GM15510 (cell line): ENCODE data around the gene GPC3.

Experiments used
- POLR2A ChIP-seq: IDR thresholded peaks from 3 replicates; pipeline ENCODE4 v1.6.1; 2011; ENCODE audit warnings: borderline replicate concordance; ENCODE audit not compliant: insufficient read length; ENCODE audit errors: extremely low read depth

Gene GPC3

DNA sequence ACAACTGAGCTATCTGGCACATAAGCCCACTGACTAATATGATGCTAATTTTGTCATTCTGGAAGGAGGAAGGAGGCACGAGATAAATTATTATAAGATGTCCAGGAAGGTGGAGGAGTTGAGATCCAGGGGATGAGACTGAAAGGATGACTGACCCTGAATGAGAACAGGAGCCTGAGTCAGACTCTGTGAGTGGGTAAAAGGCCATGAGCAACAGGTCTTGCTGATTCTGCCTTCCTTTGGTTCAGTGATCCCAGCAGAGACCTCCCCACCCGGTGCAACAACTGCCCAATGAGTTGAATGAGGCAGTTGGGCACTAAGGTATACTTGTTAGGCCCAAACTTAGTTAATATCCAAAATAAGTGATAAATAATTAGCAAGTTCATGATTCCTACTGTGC is 332.0 kb downstream of the GPC3 start:
- TF ChIP-seq POLR2A = no peak

DNA sequence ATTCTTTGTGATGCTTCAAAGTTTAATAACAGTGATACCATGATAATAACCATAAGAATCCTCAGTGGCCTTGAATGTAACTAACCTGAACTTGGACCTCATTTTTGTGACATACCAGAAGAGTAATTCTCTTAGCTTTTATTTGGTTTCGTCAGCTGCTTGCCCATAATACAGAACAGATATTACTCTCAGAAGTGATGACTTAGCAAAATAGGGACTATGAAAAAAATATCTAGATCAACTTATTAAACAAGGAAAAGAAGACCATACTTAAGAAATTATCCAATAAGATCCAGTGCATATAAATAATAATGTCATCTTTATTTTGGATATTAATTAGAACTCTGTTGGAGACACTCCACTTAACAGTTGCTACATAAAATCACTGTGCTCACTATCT is 333.2 kb downstream of the GPC3 start:
- no peak for TF ChIP-seq POLR2A

DNA sequence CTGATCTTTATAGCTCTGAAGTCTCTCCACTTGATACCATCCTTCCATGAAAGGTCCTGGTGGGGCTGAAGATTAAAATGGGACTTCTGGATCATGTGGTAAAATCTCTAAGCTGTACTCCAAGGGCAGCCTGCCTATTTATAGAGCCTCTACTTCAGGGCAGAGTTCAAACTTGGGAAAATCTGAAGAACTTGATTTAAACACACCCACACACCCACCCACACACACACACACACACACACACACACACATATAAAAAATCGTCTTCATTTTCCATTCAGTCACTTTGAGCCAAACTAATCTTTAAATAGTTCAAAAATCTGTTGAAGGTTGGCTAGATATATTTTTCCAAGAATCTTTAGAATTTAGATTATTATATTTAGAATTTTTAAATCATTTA is 335.2 kb downstream of the GPC3 start:
- no peak for TF ChIP-seq POLR2A

DNA sequence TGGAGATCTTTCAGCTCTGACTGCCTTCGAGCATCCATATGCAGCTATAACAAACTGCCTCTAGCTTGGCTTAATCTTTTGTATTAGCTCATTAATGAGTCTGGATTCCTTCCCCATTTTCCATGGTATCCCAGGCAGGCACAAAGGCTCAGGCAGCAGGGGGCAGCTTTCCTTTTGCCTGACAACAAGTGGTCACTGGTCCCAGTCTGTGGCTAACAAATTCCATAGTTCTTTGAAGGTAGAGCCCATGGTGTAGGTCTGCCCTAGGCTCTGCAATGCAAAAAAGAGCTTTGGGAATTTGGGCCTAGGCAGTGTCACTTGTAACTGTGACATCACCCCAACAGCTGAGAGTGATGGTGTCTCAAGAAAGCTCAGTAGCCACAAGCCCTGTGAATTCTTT is 335.7 kb downstream of the GPC3 start:
- no peak for TF ChIP-seq POLR2A

DNA sequence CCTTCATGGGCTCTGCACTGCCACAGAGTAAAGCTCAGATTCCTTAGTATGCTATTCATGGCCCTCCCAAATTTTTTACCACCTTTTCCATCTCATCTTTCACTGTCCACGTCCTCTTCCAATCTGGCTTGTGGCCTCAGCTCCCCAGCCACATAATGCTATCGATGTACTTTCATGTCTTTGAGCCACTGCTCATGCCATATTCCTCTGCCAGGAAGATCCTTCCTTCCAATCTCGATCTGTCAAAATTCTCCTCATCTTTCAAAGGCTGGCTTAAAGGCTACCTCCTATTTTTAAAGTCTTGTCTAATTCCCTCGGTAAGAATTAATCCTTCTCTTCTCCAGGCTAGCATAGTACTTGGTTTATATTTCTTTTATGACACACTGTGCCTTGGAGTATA is 336.8 kb downstream of the GPC3 start:
- TF ChIP-seq POLR2A = no peak

DNA sequence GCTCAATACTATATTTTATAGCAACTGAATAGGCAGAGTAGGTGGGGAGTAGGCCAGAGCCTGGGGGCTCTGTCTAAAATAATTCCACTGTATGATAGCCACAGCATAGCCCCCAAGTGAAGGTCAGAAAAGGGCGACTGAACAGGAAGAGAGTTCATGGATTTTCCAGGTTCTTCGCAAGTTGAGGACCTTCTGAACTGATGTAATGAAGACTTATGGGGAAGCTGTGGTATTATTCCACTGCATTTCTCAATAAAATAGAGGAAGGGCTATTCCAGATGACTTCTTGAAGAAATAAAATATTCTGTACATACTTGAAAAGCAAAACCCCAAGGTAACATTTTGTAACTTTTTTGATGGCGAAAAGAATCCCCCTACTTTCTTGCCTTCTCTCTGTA is 338.7 kb downstream of the GPC3 start:
- no peak for TF ChIP-seq POLR2A

DNA sequence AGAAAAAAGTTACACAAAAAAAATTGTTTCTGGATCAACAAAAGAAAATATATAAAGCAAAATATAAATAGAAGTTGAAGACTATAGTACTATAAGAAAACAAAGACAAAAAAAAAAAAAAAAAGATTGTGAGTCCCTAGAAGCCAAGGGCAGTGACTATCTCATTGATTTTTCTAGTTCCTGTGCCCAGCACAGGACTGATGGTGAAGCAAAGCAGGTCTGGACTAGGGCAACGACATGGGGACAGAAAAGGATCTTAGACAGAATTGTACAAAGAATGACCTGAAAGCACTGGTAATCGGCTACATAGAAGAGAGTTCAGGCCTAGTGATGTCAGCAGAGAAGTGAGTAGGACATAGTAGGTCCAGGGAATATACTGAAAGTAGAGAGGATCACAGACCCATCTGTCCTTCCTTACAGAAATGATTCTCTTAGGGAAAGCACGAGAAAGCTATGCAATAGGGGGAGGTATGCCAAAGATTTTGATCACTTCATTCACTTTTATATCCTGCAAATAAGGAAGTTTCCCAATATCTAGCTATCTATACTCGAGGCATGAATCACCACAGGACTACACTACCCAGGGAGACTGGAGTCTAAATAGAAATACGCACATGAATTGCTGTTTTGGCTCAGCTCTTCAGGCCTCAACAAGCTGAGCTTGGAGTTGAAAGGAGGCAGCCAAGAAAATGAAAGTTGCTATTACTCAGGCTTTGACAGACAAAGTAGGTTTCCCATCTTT is 339.2 kb downstream of the GPC3 start:
- TF ChIP-seq POLR2A = no peak

DNA sequence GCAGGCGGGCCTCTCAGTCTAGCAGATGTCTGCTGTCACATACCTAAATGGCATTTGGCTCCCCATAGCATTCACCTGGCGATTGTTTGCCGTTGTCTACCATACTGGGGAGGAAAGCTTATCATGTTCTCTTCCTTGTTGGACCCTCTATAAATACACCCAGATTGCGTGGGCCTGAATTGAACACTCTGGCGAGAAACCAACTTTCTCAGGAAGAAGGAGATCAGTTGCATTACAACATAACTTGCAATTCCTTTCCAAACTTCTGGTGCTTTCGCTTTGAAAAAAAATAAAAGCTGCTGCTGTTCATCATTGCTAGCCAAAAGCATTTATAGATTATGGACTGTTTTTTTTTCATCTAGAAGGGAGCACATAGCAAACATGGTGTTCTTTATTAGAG is 340.1 kb downstream of the GPC3 start:
- no peak for TF ChIP-seq POLR2A

DNA sequence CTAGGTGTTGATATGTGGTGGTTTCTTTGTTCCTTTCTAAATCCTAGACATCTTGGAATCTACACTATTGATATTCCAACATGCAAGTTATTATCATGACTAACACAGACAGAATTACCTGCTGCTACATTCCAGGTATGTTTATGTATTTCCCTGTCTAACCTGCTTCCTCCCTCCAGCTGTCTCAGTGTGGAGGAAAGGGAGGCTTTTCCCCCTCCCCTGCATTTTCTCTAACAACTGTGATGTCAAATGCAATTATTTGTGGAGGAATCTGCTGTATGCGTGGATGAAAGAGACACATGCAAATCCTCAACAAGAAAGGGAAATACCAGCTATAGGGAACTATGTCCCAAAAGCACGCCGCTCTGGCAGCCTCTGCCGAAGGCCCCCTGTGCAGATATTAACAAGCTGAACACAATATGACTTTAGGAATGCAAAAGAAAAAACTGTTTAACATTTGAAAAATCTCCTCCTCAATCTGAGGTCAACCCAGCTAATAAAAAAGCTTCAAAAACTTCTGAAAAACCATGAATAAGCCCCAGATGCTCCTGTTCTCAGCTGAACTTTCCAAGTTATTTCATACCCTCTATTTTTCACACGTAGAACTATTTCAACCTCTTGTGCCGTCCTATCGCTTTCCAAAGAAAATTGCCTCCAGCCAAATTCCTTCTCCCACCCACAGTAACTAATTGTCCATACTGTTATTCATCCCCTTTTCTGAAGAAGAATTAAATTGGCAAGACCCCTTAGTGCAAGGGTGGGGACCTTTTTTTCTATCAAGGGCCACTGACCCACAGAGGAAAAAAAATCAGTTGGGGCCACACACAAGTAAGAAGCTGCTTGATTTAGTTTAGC is 345.0 kb downstream of the GPC3 start:
- no peak for TF ChIP-seq POLR2A

DNA sequence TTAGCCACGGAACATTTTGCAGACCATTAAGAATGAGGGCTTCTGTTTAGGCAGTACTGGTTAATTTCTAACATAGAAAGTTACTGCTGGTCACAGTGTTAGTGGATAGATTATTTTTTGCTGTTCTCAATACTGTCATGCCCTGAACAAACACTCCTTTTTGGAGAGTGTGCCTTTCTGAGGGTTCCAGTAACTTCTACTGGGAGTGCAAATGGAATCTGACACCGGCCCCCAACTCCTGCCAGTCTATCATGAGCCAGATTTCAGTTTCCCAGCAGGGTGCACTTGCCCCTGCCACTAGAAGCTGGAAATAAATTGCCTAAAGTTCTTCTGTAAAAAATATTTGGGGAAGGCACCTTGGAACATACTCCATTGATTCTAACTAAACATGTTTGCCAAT is 345.7 kb downstream of the GPC3 start:
- TF ChIP-seq POLR2A = no peak

DNA sequence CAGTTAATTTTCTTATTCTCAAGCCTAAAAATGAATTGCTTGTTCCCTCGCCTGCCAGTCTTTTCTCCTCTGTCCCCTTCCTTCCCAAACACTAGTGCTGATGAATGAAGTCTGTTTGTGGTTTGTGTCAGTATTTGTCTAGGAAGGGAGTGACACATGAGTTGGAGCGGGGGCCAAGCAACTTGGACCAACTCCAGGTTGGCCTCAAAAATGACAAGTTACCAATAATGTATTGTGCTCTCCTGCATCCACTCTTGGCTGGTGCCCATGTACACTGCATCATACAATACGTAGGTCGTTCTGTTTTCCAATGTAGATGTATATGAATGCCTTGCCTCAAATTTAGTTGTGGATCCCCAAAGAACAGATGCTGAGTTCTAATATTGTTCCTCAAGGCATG is 347.1 kb downstream of the GPC3 start:
- no peak for TF ChIP-seq POLR2A

DNA sequence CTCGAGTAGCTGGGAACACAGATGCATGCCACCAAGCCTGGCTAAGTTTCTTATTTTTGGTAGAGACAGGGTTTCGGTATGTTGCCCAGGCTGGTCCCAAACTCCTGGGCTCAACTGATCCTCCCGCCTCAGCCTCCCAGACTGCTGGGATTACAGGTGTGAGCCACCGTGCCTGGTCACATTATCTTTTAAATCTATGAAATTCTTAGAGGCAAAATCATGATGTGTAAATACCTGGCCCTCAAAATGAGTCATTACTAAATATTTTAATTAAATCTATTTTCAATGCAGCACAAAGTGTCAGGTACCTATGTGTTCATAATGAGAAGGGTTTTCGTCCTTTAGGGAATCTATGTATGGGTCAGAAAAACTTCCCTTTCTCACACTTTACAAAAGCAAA is 347.6 kb downstream of the GPC3 start:
- TF ChIP-seq POLR2A = no peak

DNA sequence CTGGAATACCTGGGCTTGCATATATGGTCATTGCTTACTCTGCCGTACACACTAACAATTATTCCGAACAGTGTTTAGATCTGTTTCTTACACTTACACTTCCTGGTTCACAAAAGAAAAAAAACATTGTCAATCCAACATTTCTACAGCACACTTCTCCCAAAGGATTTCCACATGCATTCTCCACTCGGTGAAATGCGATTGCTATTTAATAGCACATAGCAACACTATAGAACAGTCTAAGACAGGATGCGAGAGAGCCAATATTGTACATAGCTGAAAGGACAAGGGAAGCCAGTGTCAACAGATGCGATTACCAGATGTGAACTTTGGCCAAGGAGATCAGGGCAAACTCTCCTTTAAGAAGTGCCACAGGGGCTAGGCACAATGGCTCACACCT is 349.4 kb downstream of the GPC3 start:
- TF ChIP-seq POLR2A = no peak

DNA sequence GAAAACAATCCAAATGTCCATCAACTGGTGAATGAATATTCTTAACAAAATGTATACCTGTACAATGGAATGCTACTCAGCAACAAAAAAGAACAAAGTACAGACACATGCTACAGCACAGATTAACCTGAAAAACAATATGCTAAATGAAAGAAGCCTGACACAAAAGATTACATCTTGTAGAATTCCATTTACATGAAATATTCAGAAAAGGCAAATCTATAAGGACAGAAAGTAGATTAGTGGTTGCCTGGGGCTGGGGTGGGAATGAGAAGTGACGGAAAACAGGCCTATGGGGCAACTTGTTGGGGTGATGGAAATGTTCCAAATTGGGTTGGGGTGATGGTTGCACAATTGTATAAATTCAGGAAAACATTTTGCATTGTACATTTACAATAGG is 351.0 kb downstream of the GPC3 start:
- TF ChIP-seq POLR2A = no peak

DNA sequence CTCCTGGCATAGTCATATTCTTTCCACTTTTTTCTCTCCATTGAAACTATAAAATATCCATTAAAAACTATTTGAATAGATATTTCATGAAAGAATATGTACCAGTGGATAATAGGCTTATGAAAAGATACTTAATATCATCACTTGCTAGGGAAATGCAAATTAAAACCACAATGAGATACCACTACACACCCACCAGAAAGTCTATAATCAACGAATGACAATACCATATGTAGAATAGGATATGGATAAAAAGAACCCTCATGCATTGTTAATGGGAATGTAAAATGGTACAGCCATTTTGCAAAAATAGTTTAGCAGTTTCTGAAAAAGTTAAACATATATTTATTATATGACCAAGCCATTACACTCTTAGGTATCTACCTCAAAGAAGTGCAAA is 351.4 kb downstream of the GPC3 start:
- no peak for TF ChIP-seq POLR2A

DNA sequence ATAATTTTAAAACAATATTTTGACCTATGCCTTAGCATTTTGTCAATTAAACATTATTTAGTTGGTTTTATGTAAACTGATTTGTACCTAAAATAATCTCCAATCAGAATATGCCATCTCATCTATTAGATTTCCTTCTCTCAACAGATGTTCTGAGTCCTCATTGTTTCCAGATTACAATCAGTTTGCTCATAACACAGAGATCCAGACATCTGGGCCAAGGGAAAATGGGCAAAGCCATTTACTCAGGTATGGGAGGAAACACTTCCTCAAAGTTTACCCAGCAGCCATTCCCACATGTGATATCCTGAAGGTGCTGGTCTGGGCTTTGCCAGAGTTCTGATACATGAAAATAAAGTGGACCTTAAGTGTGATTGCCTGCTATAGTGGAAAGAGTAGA is 352.2 kb downstream of the GPC3 start:
- TF ChIP-seq POLR2A = no peak

DNA sequence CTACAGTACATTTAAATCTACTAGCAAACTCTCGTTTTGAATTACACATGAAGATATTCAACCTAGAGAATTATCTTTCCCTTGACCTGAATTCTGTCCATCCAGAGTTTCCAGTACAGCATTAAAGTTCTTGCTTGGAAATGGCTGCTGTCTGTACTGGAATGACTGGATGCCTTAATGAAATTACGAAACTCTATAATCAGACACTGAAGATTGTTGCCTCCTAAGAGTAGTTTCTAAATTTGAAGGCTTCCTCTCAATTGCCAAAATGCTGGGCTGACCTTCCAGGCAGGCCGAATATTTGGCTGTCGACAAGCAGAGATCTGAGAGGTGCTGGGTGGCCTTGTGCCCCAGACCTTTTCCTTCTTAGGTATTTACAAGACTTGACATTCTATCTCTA is 355.0 kb downstream of the GPC3 start:
- TF ChIP-seq POLR2A = no peak

DNA sequence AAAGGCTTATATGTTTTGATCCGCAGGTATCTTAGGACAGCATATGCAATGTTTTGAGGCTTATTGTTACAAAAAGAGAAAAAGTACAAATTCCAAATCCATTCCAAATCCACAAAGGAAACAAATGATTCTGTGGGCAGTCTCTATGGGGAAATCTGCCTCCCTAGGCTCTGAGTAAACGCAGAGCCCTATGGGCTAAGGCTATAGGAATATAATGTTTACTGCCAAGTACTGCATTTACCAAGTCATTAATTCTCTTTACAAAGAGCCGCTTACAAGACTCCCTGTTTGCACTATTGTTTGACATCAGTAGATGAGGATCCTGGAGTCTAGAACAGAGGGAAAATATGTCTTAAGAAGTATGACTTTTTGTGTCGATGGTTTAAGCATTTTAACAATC is 357.7 kb downstream of the GPC3 start:
- no peak for TF ChIP-seq POLR2A
